ENCODE results near the gene NDUFA6.

Gene NDUFA6

GRCh38 chr22:42076764-42077485 lies 13.6 kb downstream of the NDUFA6 start:
- Histone ChIP-seq H3K4me3 (ENCODE audit: low read depth, low read length) (no peak overlapping the region), H3K9me3 (ENCODE audit: control insufficient read depth, insufficient read depth, low read depth, low read length) (no peaks in the 10 kb centered on the region), H3K4me1 (ENCODE audit: control insufficient read depth, insufficient read depth, low read length) (peaks cover 4% of the 10 kb centered on the region; the same call in 1 of the 2 replicates), H3K36me3 (ENCODE audit: control insufficient read depth in 2 of 2, insufficient read depth in 1 of 2, low read length in 2 of 2) (peaks cover 0 to 6% of the 10 kb centered on the region in 2 experiments; a peak in 1 of 3 replicates), H3K27ac (ENCODE audit: extremely low read depth, low read depth, low read length) (no peak overlapping the region)
- ChIA-PET CTCF (interaction anchor here (2.2 kb wide), 1 partner anchor 13 kb away, joined by 10 read pairs; the partner anchor contains the start of gene NDUFA6), POLR2A (no interaction called here)
- TF ChIP-seq HOXC10 (CRISPR knock-in tag; IDR thresholded peaks at IDR 0.05) (no peak), CTCF (tag by site-specific recombination; IDR thresholded peaks at IDR 0.05) (no peak), ZBTB44 (tag by site-specific recombination; IDR thresholded peaks at IDR 0.05) (no peak)
- TF ChIP-seq, protein P1, sequence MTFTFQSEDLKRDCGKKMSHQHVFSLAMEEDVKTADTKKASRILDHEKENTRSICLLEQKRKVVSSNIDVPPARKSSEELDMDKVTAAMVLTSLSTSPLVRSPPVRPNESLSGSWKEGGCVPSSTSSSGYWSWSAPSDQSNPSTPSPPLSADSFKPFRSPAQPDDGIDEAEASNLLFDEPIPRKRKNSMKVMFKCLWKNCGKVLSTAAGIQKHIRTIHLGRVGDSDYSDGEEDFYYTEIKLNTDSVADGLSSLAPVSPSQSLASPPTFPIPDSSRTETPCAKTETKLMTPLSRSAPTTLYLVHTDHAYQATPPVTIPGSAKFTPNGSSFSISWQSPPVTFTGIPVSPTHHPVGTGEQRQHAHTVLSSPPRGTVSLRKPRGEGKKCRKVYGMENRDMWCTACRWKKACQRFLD (tag by site-specific recombination; IDR thresholded peaks at IDR 0.05): no peak

DNA sequence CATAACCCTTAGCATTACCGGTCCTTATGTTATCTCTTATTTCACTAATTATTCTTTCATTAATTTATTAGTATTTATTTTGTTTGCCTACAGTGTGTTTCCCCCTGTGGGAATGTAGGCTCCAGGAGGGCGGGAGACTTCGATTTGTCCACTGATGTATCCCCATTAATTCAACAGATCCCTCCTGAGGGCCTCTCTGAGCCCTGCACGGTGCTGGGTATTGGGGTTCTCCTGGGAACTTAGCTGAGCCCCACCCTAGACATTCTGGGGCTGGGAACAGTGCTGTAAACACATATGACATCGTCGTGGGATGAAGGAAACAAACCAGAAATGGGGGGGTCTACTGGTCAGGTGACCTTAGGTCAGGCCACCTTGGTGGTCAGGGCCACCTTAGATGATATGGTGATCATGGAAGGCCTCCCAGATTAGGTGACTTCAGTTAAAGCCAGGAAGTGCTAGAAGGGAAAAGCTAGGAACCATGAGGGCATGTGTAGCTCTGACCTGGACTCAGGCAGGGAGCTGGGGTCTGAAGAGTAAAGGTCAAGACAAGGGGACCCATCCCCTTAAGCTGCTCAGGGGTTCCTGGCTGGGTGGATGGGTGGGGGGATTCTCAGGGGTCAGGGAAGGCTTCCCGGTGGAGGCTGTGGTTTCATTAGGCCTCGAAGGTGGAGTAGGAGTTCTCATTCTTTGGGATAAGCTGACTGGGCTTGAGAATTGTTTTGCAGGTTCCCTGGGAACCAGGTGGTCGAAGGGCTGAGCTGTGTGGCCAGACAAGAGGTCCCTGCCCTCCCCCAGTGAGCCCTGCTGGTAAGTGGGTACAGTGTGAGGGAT lies 15.5 kb downstream of the NDUFA6 start:
- H3K4me3 ChIP-seq (ENCODE audit: low read depth, low read length): no peak overlapping the region
- no peak overlapping the region for H3K27ac ChIP-seq (ENCODE audit: extremely low read depth, low read depth, low read length)
- ChIA-PET CTCF (interaction anchor here (0.6 to 2.2 kb wide), 2 partner anchors 15 to 98 kb away, joined by 3 to 10 read pairs; partner anchors contain the start of gene NDUFA6), POLR2A (interaction anchor here (0.8 to 0.9 kb wide), 2 partner anchors 9 to 15 kb away, joined by 3 to 6 read pairs; partner anchors contain the start of gene NDUFA6)
- TF ChIP-seq ZSCAN18 (tag by site-specific recombination; IDR thresholded peaks at IDR 0.05): no peak
- TF ChIP-seq ZNF274 (IDR thresholded peaks at IDR 0.05; ENCODE audit: low read length): no peak
- TF ChIP-seq ZNF274 (tag by site-specific recombination; IDR thresholded peaks at IDR 0.05; ENCODE audit: borderline replicate concordance): peak; percentile 80; the same call in 1 of the 2 replicates
- TF ChIP-seq ZNF571 (tag by site-specific recombination; IDR thresholded peaks at IDR 0.05): no peak
- TF ChIP-seq GLIS2 (tag by site-specific recombination; IDR thresholded peaks at IDR 0.05): 0 out of 2 replicates have a peak, but pooled peaks have one; percentile 1
- TF ChIP-seq WT1 (tag by site-specific recombination; IDR thresholded peaks at IDR 0.05): no peak
- TF ChIP-seq ZEB2 (tag by site-specific recombination; IDR thresholded peaks at IDR 0.05): no peak
- TF ChIP-seq PRDM2 (tag by site-specific recombination; IDR thresholded peaks at IDR 0.05; ENCODE audit: borderline replicate concordance): no peak
- H3K9me3 ChIP-seq (ENCODE audit: control insufficient read depth, insufficient read depth, low read depth, low read length): no peaks in the 10 kb centered on the region
- no peaks in the 10 kb centered on the region for H3K36me3 ChIP-seq (ENCODE audit: control insufficient read depth in 2 of 2, insufficient read depth in 1 of 2, low read length in 2 of 2)
- H3K4me1 ChIP-seq (ENCODE audit: control insufficient read depth, insufficient read depth, low read length): peaks cover 2% of the 10 kb centered on the region; the same call in 1 of the 2 replicates
